Embryonic facial prominence (tissue), 1 donor: ENCODE measurements around the gene GTF2F1.
A peak's percentile ranks its signal among the peaks of the same experiment; 100 is the strongest.
"Not testable (repeated sequence)": the region's sequence is repeated elsewhere in the genome, so short reads cannot be mapped to it uniquely, and the experiment has no call there.

Experiments
- DNase-seq: peaks from one replicate; pipeline ENCODE4 v3.0.0-alpha.2; 2016; ENCODE audit errors: extremely low spot score

GTF2F1 gene

GRCh38 chr19:6393074-6393982, at the start of gene GTF2F1:
GTF2F1 (minus strand) TSS chr19:6393164; CDS start chr19:6392995, 169 bp downstream.
- DNase-seq: peak; percentile 95

GRCh38 chr19:6442087-6442688, 49.2 kb upstream of the GTF2F1 start:
- no peak for DNase-seq

- DNase-seq: no peak
Observed at GRCh38 chr19:6440905-6441304, 47.9 kb upstream of the GTF2F1 start.

- DNase-seq: no peak
Observed at GRCh38 chr19:6439743-6440142, 46.8 kb upstream of the GTF2F1 start.

GRCh38 chr19:6433663-6434062, 40.7 kb upstream of the GTF2F1 start, which contains the start of gene SLC25A41:
SLC25A41 (minus strand) TSS chr19:6433763; CDS start chr19:6433693, 70 bp downstream.
- no peak for DNase-seq

- DNase-seq: no peak
Observed at GRCh38 chr19:6433165-6433564, 40.2 kb upstream of the GTF2F1 start.

- DNase-seq: no peak
Observed at GRCh38 chr19:6431891-6432290, 38.9 kb upstream of the GTF2F1 start.

GRCh38 chr19:6429419-6430221, 36.7 kb upstream of the GTF2F1 start:
- DNase-seq: no peak

- not testable (repeated sequence) for DNase-seq
Observed at GRCh38 chr19:6428692-6429418, 35.9 kb upstream of the GTF2F1 start.

- DNase-seq: no peak
Observed at GRCh38 chr19:6427131-6427530, 34.2 kb upstream of the GTF2F1 start.

GRCh38 chr19:6425732-6426620, 33.0 kb upstream of the GTF2F1 start:
- no peak for DNase-seq

- DNase-seq: peak; percentile 100
Observed at GRCh38 chr19:6424939-6425731, 32.2 kb upstream of the GTF2F1 start.

- no peak for DNase-seq
Observed at GRCh38 chr19:6424195-6424938, 31.4 kb upstream of the GTF2F1 start, which contains the start of gene KHSRP. KHSRP (minus strand) TSS chr19:6424811; CDS start chr19:6424701, 110 bp downstream.

- DNase-seq: no peak
Observed at GRCh38 chr19:6423499-6424194, 30.7 kb upstream of the GTF2F1 start.

GRCh38 chr19:6421075-6422014, 28.4 kb upstream of the GTF2F1 start:
- DNase-seq: no peak

GRCh38 chr19:6418562-6418932, 25.6 kb upstream of the GTF2F1 start:
- DNase-seq: no peak
